ENCODE measurements around the gene KCNRG. TPM values are rescaled to one million over a fixed set of nuclear protein-coding genes. Genes with fewer than 3 reads are reported as not detected.

KCNRG gene
- total RNA-seq, 1 experiment from 2014 or later = 1.1 TPM

DNA sequence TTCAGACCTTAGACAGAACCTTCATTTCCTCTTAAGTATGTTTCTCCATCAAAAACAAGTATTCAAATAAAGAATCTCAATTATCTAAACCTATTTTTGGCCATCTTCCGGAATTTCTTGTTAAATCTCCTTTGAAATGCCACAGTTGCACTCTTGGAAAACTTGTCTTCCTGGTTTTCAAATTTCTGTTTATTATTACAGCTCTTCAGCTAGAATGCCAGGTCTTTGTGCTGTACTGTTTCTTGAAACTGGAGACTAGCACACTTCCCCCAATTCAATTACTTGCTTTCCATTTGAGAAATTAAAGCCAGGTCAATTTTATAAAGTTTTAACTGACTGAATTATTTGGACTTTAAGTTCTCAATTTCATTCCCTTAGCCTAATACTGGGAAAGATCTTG is 10.2 kb downstream of the KCNRG start (continued):
- TF ChIP-seq PRRX2 (CRISPR knock-in tag; IDR thresholded peaks at IDR 0.05) = no peak
- TF ChIP-seq, protein P1, sequence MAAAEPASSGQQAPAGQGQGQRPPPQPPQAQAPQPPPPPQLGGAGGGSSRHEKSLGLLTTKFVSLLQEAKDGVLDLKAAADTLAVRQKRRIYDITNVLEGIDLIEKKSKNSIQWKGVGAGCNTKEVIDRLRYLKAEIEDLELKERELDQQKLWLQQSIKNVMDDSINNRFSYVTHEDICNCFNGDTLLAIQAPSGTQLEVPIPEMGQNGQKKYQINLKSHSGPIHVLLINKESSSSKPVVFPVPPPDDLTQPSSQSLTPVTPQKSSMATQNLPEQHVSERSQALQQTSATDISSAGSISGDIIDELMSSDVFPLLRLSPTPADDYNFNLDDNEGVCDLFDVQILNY (CRISPR knock-in tag; IDR thresholded peaks at IDR 0.05) = no peak

GRCh38 chr13:50026788-50027473 is 11.7 kb downstream of the KCNRG start:
- Mint-ChIP-seq H3K27me3 (ENCODE audit: low read depth) (no peaks in the 10 kb centered on the region), H3K4me3 (no peak overlapping the region), H3K36me3 (no peaks in the 10 kb centered on the region), H3K4me1 (peaks cover 5% of the 10 kb centered on the region; the same call in 1 of the 2 replicates), H3K9me3 (no peaks in the 10 kb centered on the region), H3K27ac (peak overlapping the region; percentile 69; the same call in 1 of the 2 replicates)
- DNase-seq (ENCODE audit: low spot score) = no peak
- TF ChIP-seq IRF1 (CRISPR knock-in tag; IDR thresholded peaks at IDR 0.05) = no peak
- TF ChIP-seq, protein P2, sequence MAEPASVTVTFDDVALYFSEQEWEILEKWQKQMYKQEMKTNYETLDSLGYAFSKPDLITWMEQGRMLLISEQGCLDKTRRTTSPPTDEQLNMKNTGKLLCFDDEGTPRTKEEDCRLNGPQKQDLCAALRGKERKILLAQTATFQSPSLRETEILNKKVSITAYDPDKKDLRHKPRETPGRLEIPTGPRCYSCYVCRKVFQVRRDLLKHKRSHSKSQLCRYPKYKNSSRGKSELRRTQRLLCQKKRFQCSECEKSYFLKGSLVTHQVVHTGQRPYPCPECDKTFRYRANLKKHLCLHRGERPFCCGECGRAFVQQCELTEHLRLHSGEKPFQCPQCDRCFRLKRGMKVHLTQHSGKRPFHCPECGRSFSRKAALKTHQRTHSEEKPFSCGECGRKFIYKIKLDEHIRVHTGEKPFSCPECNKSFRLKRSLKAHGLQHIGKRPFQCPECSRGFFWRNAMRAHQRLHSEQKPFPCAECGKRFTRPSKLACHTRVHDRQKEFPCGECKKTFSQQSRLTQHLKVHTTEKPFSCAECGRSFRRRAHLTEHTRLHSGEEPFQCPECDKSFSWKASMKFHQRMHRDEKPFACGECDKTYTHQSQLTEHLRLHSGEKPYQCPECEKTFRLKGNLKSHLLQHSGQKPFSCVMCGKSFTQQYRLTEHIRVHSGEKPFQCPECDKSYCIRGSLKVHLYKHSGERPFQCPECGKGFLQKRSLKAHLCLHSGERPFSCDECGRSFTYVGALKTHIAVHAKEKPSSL (CRISPR knock-in tag; conservative IDR thresholded peaks at IDR 0.05) = no peak
- no peak for TF ChIP-seq ATF2 (CRISPR knock-in tag; IDR thresholded peaks at IDR 0.05; ENCODE audit: borderline replicate concordance, low read depth)
- no peak for TF ChIP-seq GRHL2 (CRISPR knock-in tag; IDR thresholded peaks at IDR 0.05; ENCODE audit: insufficient replicate concordance, severe bottlenecking)
- no peak for TF ChIP-seq CBFB (CRISPR knock-in tag; IDR thresholded peaks at IDR 0.05; ENCODE audit: low read depth)
- no peak for TF ChIP-seq ZNF671 (CRISPR knock-in tag; IDR thresholded peaks at IDR 0.05)
- no peak for ATAC-seq
- ChIA-PET CTCF (no interaction called here), POLR2A (no interaction called here)

GRCh38 chr13:50030315-50030714 is 15.1 kb downstream of the KCNRG start:
- Mint-ChIP-seq H3K4me1 (peaks cover 5% of the 10 kb centered on the region; the same call in 1 of the 2 replicates), H3K27ac (no peak overlapping the region), H3K36me3 (no peaks in the 10 kb centered on the region), H3K27me3 (ENCODE audit: low read depth) (no peaks in the 10 kb centered on the region), H3K9me3 (no peaks in the 10 kb centered on the region), H3K4me3 (no peak overlapping the region)
- DNase-seq (ENCODE audit: low spot score) (no peak), ATAC-seq (no peak)
- ChIA-PET CTCF (no interaction called here), POLR2A (no interaction called here)
- TF ChIP-seq ZBTB43 (CRISPR knock-in tag; IDR thresholded peaks at IDR 0.05) = no peak
- peak; percentile 98 for TF ChIP-seq GABPB1 (CRISPR knock-in tag; IDR thresholded peaks at IDR 0.05)

- no peaks in the 10 kb centered on the region for H3K27me3 Mint-ChIP-seq (ENCODE audit: low read depth)
- H3K27ac Mint-ChIP-seq = peak overlapping the region; percentile 23; the same call in 1 of the 2 replicates
- CTCF ChIA-PET = no interaction called here
- H3K36me3 Mint-ChIP-seq = no peaks in the 10 kb centered on the region
- no peaks in the 10 kb centered on the region for H3K9me3 Mint-ChIP-seq
- POLR2A ChIA-PET = no interaction called here
- ATAC-seq (no peak), DNase-seq (ENCODE audit: low spot score) (no peak)
- peaks cover 5% of the 10 kb centered on the region; the same call in 1 of the 2 replicates for H3K4me1 Mint-ChIP-seq
- no peak overlapping the region for H3K4me3 Mint-ChIP-seq
- TF ChIP-seq SMAD4 (CRISPR knock-in tag; IDR thresholded peaks at IDR 0.05) (no peak), RORB (CRISPR knock-in tag; IDR thresholded peaks at IDR 0.05) (no peak), ATF2 (CRISPR knock-in tag; IDR thresholded peaks at IDR 0.05; ENCODE audit: borderline replicate concordance, low read depth) (no peak), MAX (CRISPR knock-in tag; IDR thresholded peaks at IDR 0.05) (no peak), ZNF232 (CRISPR knock-in tag; IDR thresholded peaks at IDR 0.05) (no peak), GABPB1 (CRISPR knock-in tag; IDR thresholded peaks at IDR 0.05) (no peak), ZNF416 (CRISPR knock-in tag; IDR thresholded peaks at IDR 0.05) (no peak), FOXK1 (CRISPR knock-in tag; IDR thresholded peaks at IDR 0.05) (no peak), ZBTB21 (CRISPR knock-in tag; IDR thresholded peaks at IDR 0.05; ENCODE audit: borderline replicate concordance) (no peak), GRHL2 (CRISPR knock-in tag; IDR thresholded peaks at IDR 0.05; ENCODE audit: insufficient replicate concordance, severe bottlenecking) (no peak), NR3C1 (CRISPR knock-in tag; conservative IDR thresholded peaks at IDR 0.05; ENCODE audit: low read depth) (no peak)
- TF ChIP-seq, protein P2 (CRISPR knock-in tag; conservative IDR thresholded peaks at IDR 0.05) = no peak
Measured at GRCh38 chr13:50033725-50034124, 18.5 kb downstream of the KCNRG start.

All from WTC11 (cell line).